Subcutaneous abdominal adipose tissue (tissue), 5 donors: ENCODE results near the gene MRPL32.

Experiments
- H3K27ac ChIP-seq: one replicate; pipeline ENCODE4 v1.7.0; 2013; ENCODE audit warnings: low read depth, mild to moderate bottlenecking, inconsistent platforms, low read length, moderate library complexity
- H3K27me3 ChIP-seq, 5 donors: one replicate each; pipeline ENCODE4 v1.7.0; 2013; ENCODE audit warnings: low read length in 5 of 5, inconsistent platforms in 1 of 5; ENCODE audit not compliant: control insufficient read depth in 5 of 5, insufficient read depth in 4 of 5
- H3K36me3 ChIP-seq, 5 donors: one replicate each; pipeline ENCODE4 v1.7.0; 2013; ENCODE audit warnings: low read length in 5 of 5; ENCODE audit not compliant: control insufficient read depth in 5 of 5, insufficient read depth in 5 of 5
- H3K4me1 ChIP-seq, 5 donors: one replicate each; pipeline ENCODE4 v1.7.0; 2013; ENCODE audit warnings: low read length in 5 of 5, mild to moderate bottlenecking in 3 of 5, moderate library complexity in 1 of 5; ENCODE audit not compliant: control insufficient read depth in 5 of 5, insufficient read depth in 5 of 5
- H3K4me3 ChIP-seq, 5 donors: one replicate each; pipeline ENCODE4 v1.7.0; 2013; ENCODE audit warnings: low read length in 5 of 5, low read depth in 1 of 5
- H3K9ac ChIP-seq, 5 donors: one replicate each; pipeline ENCODE4 v1.7.0; 2013; ENCODE audit warnings: low read length in 5 of 5, mild to moderate bottlenecking in 4 of 5, moderate library complexity in 3 of 5
- H3K9me3 ChIP-seq, 5 donors: one replicate each; pipeline ENCODE4 v1.7.0; 2013; ENCODE audit warnings: low read length in 5 of 5; ENCODE audit not compliant: control insufficient read depth in 5 of 5
- donor health status: healthy.
- donor health status: healthy.
- donor health status: healthy.
- donor health status: healthy.
- donor health status: healthy.

MRPL32 gene

GRCh38 chr7:42940985-42941847 is 9.0 kb downstream of the MRPL32 start:
- Histone ChIP-seq H3K9ac (no peak overlapping the region), H3K4me3 (no peak overlapping the region)

GRCh38 chr7:42945821-42946626 is 13.8 kb downstream of the MRPL32 start:
- no peak overlapping the region for H3K9ac ChIP-seq
- no peaks in the 10 kb centered on the region for H3K4me1 ChIP-seq
- H3K4me3 ChIP-seq: no peak overlapping the region
- no peaks in the 10 kb centered on the region for H3K9me3 ChIP-seq
- no peaks in the 10 kb centered on the region for H3K27me3 ChIP-seq
- no peaks in the 10 kb centered on the region for H3K36me3 ChIP-seq
- no peak overlapping the region for H3K27ac ChIP-seq

More at GRCh38 chr7:42940985-42941847, 9.0 kb downstream of the MRPL32 start:
- Histone ChIP-seq H3K9me3 (no peaks in the 10 kb centered on the region), H3K4me1 (no peaks in the 10 kb centered on the region), H3K36me3 (peaks cover 27 to 34% (median 28%) of the 10 kb centered on the region in 5 donors), H3K27ac (no peak overlapping the region), H3K27me3 (no peaks in the 10 kb centered on the region)

- H3K9ac ChIP-seq: no peak overlapping the region
- H3K27me3 ChIP-seq: no peaks in the 10 kb centered on the region
- no peaks in the 10 kb centered on the region for H3K9me3 ChIP-seq
- H3K4me3 ChIP-seq: no peak overlapping the region
- H3K4me1 ChIP-seq: no peaks in the 10 kb centered on the region
- no peak overlapping the region for H3K27ac ChIP-seq
- no peaks in the 10 kb centered on the region for H3K36me3 ChIP-seq
Observed at GRCh38 chr7:42946627-42946950, 14.4 kb downstream of the MRPL32 start.

DNA sequence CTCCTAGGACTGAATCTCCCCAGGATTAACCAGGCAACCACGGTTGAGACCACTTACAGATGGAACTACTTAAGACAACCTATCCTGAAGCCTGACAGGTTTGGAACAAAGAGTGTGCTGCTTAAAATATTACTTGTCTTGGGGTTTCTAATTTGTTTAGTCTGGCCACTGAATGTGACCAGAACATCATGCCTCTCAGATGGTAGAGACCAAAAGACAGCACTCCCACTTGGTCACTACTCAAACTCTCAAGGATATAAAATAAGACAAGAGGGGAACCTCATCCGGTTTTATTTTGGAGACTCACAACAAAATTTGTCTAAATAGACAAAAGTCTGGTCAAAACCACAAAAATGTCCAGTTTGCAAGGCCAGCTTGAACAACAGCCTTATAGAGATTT is 15.3 kb downstream of the MRPL32 start:
- no peak overlapping the region for H3K27ac ChIP-seq
- no peaks in the 10 kb centered on the region for H3K9me3 ChIP-seq
- no peaks in the 10 kb centered on the region for H3K36me3 ChIP-seq
- H3K4me3 ChIP-seq: no peak overlapping the region
- no peaks in the 10 kb centered on the region for H3K27me3 ChIP-seq
- no peaks in the 10 kb centered on the region for H3K4me1 ChIP-seq
- H3K9ac ChIP-seq: no peak overlapping the region

DNA sequence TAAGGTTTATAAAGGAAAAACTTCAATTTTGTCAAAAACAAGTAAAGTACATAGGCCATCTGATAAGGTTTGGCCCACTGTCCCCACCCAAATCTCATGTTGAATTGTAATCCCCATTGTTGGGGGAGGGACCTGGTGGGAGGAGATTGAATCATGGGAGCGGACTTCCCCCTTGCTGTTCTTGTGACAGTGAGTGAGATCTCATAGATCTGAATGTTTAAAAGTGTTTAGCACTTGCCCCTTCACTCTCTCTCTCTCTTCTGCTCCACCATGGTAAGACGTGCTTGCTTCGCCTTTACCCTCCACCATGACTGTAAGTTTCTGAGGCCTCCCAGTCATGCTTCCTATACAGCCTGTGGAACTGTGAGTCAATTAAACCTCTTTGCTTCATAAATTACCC is 18.2 kb downstream of the MRPL32 start:
- Histone ChIP-seq H3K4me1 (no peaks in the 10 kb centered on the region), H3K4me3 (no peak overlapping the region), H3K9ac (no peak overlapping the region), H3K9me3 (no peaks in the 10 kb centered on the region), H3K27me3 (no peaks in the 10 kb centered on the region), H3K36me3 (no peaks in the 10 kb centered on the region), H3K27ac (no peak overlapping the region)

DNA sequence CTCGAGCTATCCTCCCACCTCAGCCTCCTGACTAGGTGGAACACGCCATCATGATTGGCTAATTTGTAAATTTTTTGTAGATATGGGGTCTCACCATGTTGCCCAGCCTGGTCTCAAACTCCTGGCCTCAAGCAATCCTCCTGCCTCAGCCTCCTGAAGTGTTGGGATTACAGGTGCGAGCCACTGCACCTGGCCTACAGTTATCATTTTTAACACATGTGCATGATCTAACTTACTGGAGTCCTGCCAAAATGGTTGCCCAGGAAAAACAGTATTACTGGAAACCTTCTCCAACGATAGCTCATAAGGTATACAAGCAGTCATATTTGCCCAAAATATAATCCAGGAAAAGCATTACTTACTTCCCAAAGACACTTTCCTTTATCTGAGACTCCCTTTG is 20.2 kb downstream of the MRPL32 start:
- H3K9ac ChIP-seq: no peak overlapping the region
- H3K27me3 ChIP-seq: no peaks in the 10 kb centered on the region
- H3K4me3 ChIP-seq: no peak overlapping the region
- H3K4me1 ChIP-seq: no peaks in the 10 kb centered on the region
- H3K36me3 ChIP-seq: no peaks in the 10 kb centered on the region
- H3K27ac ChIP-seq: no peak overlapping the region
- no peaks in the 10 kb centered on the region for H3K9me3 ChIP-seq

DNA sequence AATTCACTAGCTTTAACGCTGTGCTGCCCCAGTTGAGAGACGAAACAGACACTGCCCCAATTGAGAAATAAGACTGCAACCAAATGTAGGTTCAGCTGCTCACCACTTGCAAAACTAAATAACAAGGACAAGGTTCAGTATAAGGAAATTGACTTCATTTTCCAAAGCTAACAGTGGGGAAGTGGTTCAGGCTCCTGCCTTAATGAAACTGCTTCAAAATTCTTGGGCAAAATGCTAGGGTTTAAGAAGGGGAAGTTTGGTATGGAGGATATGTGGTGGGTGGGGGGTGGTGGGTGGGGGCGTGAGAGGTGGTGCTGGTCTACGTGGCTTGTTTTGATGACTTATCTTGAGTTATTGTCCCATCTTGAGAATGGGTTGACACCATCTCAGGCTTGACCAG is 21.8 kb downstream of the MRPL32 start:
- H3K4me1 ChIP-seq: no peaks in the 10 kb centered on the region
- H3K9me3 ChIP-seq: no peaks in the 10 kb centered on the region
- no peak overlapping the region for H3K9ac ChIP-seq
- no peaks in the 10 kb centered on the region for H3K27me3 ChIP-seq
- H3K36me3 ChIP-seq: no peaks in the 10 kb centered on the region
- H3K4me3 ChIP-seq: no peak overlapping the region
- no peak overlapping the region for H3K27ac ChIP-seq

DNA sequence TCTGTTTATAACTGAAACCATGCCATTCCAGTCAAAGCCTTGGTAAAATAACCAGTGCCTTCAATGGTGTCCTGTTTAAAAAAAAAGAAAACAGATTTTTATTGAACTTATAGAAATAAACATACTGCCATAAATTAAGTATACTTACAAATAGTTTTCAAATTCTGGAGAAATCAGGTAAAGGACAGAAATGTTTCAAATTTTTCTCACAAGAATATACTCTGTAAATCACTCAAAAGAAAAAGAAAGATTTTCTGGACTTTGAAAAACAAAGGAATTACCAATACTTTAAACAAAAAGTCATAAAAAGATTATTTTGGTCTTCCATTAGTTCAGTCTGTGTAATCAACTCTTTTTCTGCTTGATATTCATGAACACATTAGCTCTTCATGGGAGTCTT is 23.9 kb downstream of the MRPL32 start:
- Histone ChIP-seq H3K27ac (no peak overlapping the region), H3K27me3 (peaks cover 0 to 3% (median 0%) of the 10 kb centered on the region in 5 donors), H3K9me3 (no peaks in the 10 kb centered on the region), H3K9ac (no peak overlapping the region), H3K4me3 (no peak overlapping the region), H3K4me1 (no peaks in the 10 kb centered on the region), H3K36me3 (no peaks in the 10 kb centered on the region)

DNA sequence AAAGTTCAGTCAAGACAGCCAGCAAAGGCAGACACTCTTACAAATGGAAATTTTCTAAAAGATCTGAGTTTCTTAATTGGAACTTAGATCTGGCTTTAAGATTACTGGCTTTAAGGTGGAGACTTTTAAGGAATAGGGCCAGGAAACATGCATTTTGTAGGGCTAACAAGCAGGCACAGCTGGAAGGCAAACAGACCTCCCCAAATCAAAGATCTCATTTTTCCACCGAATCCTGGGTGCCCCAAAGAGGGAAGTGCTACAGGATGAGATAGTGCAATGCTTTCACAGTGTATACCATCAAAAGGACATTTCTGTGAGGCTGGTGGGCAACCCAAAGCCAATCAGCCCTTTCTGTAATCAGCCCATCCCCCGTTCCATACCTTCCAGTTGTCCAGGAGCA is 27.4 kb downstream of the MRPL32 start:
- Histone ChIP-seq H3K27me3 (peaks cover 0 to 3% (median 0%) of the 10 kb centered on the region in 5 donors), H3K4me3 (no peak overlapping the region), H3K9ac (no peak overlapping the region), H3K4me1 (no peaks in the 10 kb centered on the region), H3K9me3 (no peaks in the 10 kb centered on the region), H3K27ac (no peak overlapping the region), H3K36me3 (no peaks in the 10 kb centered on the region)

GRCh38 chr7:42960762-42961161 is 28.6 kb downstream of the MRPL32 start:
- no peaks in the 10 kb centered on the region for H3K4me1 ChIP-seq
- no peak overlapping the region for H3K4me3 ChIP-seq
- no peak overlapping the region for H3K27ac ChIP-seq
- no peak overlapping the region for H3K9ac ChIP-seq
- H3K9me3 ChIP-seq: no peaks in the 10 kb centered on the region
- no peaks in the 10 kb centered on the region for H3K36me3 ChIP-seq
- peaks cover 0 to 3% (median 0%) of the 10 kb centered on the region in 5 donors for H3K27me3 ChIP-seq
